Measurements from ENCODE around the gene FGF12.

DNA sequence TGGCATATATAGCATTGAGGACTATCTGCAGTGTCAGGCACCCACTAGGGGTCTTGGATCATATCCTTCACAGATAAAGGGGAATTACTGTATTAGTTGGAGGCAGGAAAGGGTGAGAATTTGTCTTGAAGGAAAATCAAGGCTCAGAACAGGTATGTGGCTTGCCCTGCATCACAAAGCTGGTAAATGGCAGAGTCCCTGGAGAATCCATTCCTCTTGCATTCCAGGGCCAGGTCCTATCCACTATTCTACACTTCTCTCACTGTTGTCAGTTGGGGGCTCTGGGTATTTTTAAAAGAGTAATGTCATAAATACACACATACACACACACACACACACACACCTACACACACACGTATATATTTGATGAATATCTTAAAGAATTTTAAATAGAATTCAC is 19.8 kb upstream of the FGF12 start:
- TF ChIP-seq EZH2phosphoT487 (IDR thresholded peaks at IDR 0.05; ENCODE audit: borderline replicate concordance, low read depth), result no peak
- no peak for TF ChIP-seq FOSL2 (IDR thresholded peaks at IDR 0.05; ENCODE audit: borderline replicate concordance, low read depth)
- no peak for TF ChIP-seq NRF1 (IDR thresholded peaks at IDR 0.05; ENCODE audit: low read depth, low read length)
- TF ChIP-seq, protein P1, sequence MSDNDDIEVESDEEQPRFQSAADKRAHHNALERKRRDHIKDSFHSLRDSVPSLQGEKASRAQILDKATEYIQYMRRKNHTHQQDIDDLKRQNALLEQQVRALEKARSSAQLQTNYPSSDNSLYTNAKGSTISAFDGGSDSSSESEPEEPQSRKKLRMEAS (IDR thresholded peaks at IDR 0.05; ENCODE audit: low read depth), result no peak
- TF ChIP-seq TAF1 (IDR thresholded peaks at IDR 0.05; ENCODE audit: borderline replicate concordance, low read depth, low read length), result no peak
